Sigmoid colon (tissue), 3 donors: ENCODE measurements around the gene S100A16.
"Not testable (repeated sequence)": the region's sequence is repeated elsewhere in the genome, so short reads cannot be mapped to it uniquely, and the experiment has no call there.

Source experiments
- CTCF ChIP-seq, 4 experiments: fragments of 450-650 bp in 3 of 4; fragments of 200-600 bp in 1 of 4; IDR thresholded peaks; one replicate each; pipeline ENCODE4 v1.5.1; 2016 to 2019; ENCODE audit warnings: antibody characterized with exemption in 4 of 4, mild to moderate bottlenecking in 3 of 4, moderate library complexity in 2 of 4
- POLR2A ChIP-seq, 2 donors: fragments of 450-650 bp; IDR thresholded peaks; one replicate each; pipeline ENCODE4 v1.6.1; 2016; ENCODE audit warnings: antibody characterized with exemption in 2 of 2, mild to moderate bottlenecking in 2 of 2, moderate library complexity in 2 of 2

GRCh38 chr1:153640213-153640612 is 27.3 kb upstream of the S100A16 start:
- TF ChIP-seq CTCF, POLR2A (IDR thresholded peaks at IDR 0.05): not testable (repeated sequence)
